Measurements from ENCODE around the gene ACTN4.
A peak's percentile ranks its signal among the peaks of the same experiment; 100 is the strongest.

Gene ACTN4

DNA sequence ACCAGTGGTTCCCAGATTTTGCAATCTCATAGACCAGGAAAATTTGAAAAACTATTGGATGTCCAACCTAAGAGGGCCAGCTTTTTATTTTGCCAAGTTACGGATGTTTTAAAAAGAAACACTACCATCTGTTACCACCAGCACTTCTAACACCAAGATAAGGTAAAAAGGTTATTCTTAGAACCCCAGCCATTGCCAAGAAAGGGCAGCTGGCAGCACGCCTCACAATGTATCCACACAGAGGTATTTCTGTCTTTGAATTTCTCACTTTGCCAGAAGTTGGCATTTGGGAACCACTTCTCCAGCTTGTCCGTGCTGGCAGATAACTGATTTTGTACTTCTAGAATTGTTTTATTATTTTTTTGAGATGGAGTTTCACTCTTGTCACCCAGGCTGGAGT, 68.1 kb downstream of the ACTN4 start:
- DNase-seq (ENCODE audit: low read depth, low spot score), result no peak
- TF ChIP-seq, protein P1, sequence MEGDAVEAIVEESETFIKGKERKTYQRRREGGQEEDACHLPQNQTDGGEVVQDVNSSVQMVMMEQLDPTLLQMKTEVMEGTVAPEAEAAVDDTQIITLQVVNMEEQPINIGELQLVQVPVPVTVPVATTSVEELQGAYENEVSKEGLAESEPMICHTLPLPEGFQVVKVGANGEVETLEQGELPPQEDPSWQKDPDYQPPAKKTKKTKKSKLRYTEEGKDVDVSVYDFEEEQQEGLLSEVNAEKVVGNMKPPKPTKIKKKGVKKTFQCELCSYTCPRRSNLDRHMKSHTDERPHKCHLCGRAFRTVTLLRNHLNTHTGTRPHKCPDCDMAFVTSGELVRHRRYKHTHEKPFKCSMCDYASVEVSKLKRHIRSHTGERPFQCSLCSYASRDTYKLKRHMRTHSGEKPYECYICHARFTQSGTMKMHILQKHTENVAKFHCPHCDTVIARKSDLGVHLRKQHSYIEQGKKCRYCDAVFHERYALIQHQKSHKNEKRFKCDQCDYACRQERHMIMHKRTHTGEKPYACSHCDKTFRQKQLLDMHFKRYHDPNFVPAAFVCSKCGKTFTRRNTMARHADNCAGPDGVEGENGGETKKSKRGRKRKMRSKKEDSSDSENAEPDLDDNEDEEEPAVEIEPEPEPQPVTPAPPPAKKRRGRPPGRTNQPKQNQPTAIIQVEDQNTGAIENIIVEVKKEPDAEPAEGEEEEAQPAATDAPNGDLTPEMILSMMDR (IDR thresholded peaks at IDR 0.05; ENCODE audit: low read depth, low read length), result no peak
- H3K4me3 ChIP-seq (ENCODE audit: low read depth, low read length), result no peak overlapping the region
- in situ Hi-C loops (cut with HindIII; ENCODE audit: low sequenced_read_pairs), result no loop called here

DNA sequence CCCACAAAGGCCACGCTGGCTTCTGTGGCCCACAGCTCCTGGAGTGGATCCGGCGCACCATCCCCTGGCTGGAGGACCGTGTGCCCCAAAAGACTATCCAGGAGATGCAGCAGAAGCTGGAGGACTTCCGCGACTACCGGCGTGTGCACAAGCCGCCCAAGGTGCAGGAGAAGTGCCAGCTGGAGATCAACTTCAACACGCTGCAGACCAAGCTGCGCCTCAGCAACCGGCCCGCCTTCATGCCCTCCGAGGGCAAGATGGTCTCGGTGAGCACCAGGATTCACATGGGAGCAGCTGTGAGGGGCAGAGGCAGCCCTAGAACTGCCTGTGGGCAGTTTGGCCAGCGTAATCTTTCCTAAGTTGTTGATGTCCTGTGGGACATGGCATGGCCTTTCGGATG, 69.6 kb downstream of the ACTN4 start:
- DNase-seq (ENCODE audit: low read depth, low spot score), result no peak
- TF ChIP-seq, protein P1 (IDR thresholded peaks at IDR 0.05; ENCODE audit: low read depth, low read length), result no peak
- H3K4me3 ChIP-seq (ENCODE audit: low read depth, low read length), result no peak overlapping the region
- in situ Hi-C loops (cut with HindIII; ENCODE audit: low sequenced_read_pairs), result no loop called here

DNA sequence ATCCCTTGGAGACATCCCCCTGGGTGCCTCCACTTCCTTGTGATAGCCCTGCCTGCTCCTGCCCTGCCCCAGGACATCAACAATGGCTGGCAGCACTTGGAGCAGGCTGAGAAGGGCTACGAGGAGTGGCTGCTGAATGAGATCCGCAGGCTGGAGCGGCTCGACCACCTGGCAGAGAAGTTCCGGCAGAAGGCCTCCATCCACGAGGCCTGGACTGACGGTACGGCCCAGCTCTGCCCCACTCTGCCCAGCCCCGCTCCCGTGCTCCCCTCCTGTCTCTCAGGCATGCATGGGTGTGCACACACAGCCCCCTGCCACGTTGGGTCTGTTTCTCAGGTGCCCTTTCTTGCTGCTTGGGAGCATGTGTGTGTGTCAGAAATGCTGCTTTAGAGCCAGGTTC, 70.4 kb downstream of the ACTN4 start:
- H3K4me3 ChIP-seq (ENCODE audit: low read depth, low read length), result no peak overlapping the region
- in situ Hi-C loops (cut with HindIII; ENCODE audit: low sequenced_read_pairs), result no loop called here
- TF ChIP-seq, protein P1 (IDR thresholded peaks at IDR 0.05; ENCODE audit: low read depth, low read length), result no peak
- no peak for DNase-seq (ENCODE audit: low read depth, low spot score)

DNA sequence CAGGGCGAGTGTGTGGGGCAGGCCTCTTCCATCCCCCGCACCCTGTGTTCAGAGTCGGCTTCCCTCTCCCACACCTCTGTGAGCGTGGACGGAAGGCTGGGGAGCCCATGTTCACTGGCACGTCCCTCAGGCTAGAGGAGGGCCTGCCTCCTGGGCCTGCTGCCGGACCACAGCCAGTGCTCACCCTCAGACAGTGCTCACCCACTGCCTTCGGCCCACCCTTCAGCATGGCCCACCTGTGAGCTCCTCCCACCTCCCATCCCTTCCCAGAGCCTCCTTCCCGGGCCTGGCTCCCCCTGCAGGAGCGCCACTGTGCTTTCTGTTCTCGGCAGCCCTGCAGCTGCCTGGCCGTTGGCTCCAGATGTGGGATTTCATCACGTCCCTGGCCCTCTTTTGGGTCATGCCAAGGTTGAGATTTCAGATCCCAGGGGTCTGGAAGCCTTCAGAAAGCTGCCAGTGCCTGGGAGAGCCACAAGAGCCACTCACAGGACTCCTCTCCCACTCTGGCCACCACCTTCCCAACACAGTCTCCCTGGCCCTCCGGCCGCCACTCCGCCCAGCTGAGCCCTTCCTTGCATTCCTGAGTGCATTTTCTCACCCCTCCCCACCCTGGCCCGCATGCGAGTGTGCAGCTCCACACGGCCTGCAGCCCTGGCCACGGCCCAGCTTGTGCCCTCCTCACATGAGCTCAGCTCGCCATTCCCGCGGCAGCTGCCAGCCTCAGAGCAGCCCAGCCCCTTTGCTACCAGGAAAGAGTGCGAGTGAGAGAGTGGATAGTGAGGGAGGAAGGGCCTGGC, 71.5 kb downstream of the ACTN4 start:
- in situ Hi-C loops (cut with HindIII; ENCODE audit: low sequenced_read_pairs), result no loop called here
- no peak overlapping the region for H3K4me3 ChIP-seq (ENCODE audit: low read depth, low read length)
- TF ChIP-seq, protein P1 (IDR thresholded peaks at IDR 0.05; ENCODE audit: low read depth, low read length), result peak; percentile 57
- peak; percentile 59 for DNase-seq (ENCODE audit: low read depth, low spot score)

DNA sequence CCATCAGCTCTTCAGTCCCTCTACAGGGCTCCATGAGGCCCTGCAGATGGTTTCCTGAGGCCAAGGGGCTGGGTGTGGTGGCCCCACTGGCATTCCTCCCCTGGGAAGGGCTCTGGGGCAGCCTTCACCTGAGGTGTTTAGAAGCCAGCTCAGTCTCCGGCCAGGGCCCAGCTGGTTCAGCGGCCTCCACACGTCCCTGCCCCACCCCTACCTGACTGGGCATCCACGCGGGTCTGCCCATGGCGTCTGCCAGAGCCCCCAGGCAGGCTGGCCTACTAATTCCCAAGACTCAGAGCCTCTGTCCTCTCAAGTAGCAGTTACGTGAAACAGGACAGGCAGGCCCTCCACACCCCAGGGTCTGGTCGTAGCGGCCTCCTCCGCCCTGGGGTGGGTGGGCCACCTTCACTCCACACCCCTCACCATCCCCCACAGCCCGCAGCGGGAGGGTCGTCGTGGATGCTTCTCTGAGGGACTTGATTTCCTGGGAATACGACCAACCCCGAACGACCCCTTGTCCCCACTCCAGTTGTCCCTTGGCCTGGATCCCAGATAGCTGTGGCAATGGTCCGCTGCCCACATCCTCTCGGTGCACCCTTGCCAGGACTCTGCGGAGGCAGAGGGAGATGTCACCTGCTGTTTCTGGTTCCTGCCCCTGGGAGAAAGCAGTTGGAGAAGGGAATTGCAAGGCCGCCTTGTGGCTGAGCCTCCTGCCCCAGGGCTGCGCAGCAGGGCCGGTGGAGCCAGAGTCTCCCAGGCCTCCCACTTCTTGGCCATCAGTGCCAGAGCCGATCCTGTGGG, 72.5 kb downstream of the ACTN4 start:
- TF ChIP-seq, protein P1 (IDR thresholded peaks at IDR 0.05; ENCODE audit: low read depth, low read length), result peak; percentile 24
- in situ Hi-C loops (cut with HindIII; ENCODE audit: low sequenced_read_pairs), result no loop called here
- DNase-seq (ENCODE audit: low read depth, low spot score), result peak; percentile 78
- no peak overlapping the region for H3K4me3 ChIP-seq (ENCODE audit: low read depth, low read length)

DNA sequence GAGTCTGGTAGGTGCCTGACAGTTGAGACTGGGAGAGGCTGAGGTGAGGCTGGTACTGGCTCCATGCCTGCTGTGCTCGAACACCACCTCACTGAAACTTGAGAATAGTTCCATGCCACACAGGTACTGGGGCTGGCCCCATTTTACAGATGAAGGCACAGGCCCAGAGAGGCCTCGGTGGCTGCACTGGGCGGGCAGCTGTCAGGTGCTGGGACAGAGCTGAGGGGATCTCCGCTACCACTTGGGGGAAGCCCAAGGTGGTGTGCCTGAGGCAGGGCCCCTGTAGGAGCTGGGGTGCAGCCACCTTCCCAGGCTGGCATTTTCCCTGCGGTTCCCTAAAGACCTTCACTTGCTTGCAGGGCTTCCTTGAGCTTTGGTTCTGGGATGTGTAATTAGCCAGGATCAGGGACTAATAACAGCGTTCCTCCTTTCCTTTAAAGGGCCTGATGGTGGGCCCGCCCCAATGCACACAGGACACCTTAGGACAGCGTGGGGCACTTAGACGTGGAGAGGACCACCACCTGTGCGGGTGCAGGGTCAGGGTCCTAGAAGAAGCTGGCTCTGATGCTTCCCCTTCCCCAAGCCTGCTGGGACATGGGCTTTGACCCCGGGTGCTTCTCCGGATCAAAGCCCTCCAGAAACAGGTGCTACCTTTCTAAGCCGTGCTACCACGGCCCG, 73.2 kb downstream of the ACTN4 start:
- no peak overlapping the region for H3K4me3 ChIP-seq (ENCODE audit: low read depth, low read length)
- in situ Hi-C loops (cut with HindIII; ENCODE audit: low sequenced_read_pairs), result no loop called here
- TF ChIP-seq, protein P1 (IDR thresholded peaks at IDR 0.05; ENCODE audit: low read depth, low read length), result no peak
- no peak for DNase-seq (ENCODE audit: low read depth, low spot score)

Measured in astrocyte of the spinal cord (primary cell).